Neural crest cell (in vitro differentiated cells): ENCODE data around the gene RUNDC1. TPM values are rescaled to one million over a fixed set of nuclear protein-coding genes. Genes with fewer than 3 reads are reported as not detected.

Experiments used
- DNase-seq: peaks from one replicate; pipeline ENCODE4 v3.0.0; 2021; ENCODE audit warnings: low read depth, mixed read lengths, low spot score
- H3K27ac Mint-ChIP-seq: one replicate; pipeline ENCODE4 v1.8.0; 2021; ENCODE audit warnings: mild to moderate bottlenecking, mixed read lengths; ENCODE audit not compliant: unreplicated experiment
- H3K27me3 Mint-ChIP-seq: 2 replicates; pipeline ENCODE4 v1.8.0; 2021; ENCODE audit warnings: low read depth, mild to moderate bottlenecking, mixed read lengths
- H3K36me3 Mint-ChIP-seq: 2 replicates; pipeline ENCODE4 v1.8.0; 2021; ENCODE audit warnings: low read depth, mild to moderate bottlenecking, mixed read lengths
- H3K4me1 Mint-ChIP-seq: 2 replicates; pipeline ENCODE4 v1.8.0; 2021; ENCODE audit warnings: mixed read lengths
- H3K4me3 Mint-ChIP-seq: one replicate; pipeline ENCODE4 v1.8.0; 2021; ENCODE audit warnings: mild to moderate bottlenecking, mixed read lengths
- H3K9me3 Mint-ChIP-seq: 2 replicates; pipeline ENCODE4 v1.8.0; 2021; ENCODE audit warnings: mixed read lengths
- CTCF ChIP-seq: fragments of 200-600 bp; sonication (generic); conservative IDR thresholded peaks from 2 replicates; pipeline ENCODE4 v1.5.0; 2021; ENCODE audit warnings: antibody characterized with exemption, mild to moderate bottlenecking
- total RNA-seq: library from RNA; stranded (reverse); gene quantifications from 2 replicates; pipeline ENCODE4 v1.2.1, GENCODE V29; 2021

The RUNDC1 gene
- total RNA-seq, 1 donor from 2014 or later, result 16.5 TPM

- Mint-ChIP-seq H3K4me1 (peaks cover 56% of the 10 kb centered on the region), H3K27ac (no peak overlapping the region), H3K27me3 (peaks cover 3% of the 10 kb centered on the region), H3K4me3 (peak overlapping the region; percentile 91), H3K36me3 (peaks cover 2% of the 10 kb centered on the region), H3K9me3 (no peaks in the 10 kb centered on the region)
- TF ChIP-seq CTCF, result no peak
- DNase-seq, result no peak
These were observed 39.8 kb downstream of the RUNDC1 start for GRCh38 chr17:43020030-43020621.

GRCh38 chr17:43020789-43021740 is 40.7 kb downstream of the RUNDC1 start:
- peaks cover 2% of the 10 kb centered on the region for H3K36me3 Mint-ChIP-seq
- H3K27ac Mint-ChIP-seq, result peak overlapping the region; percentile 78
- peak overlapping the region; percentile 91 for H3K4me3 Mint-ChIP-seq
- H3K4me1 Mint-ChIP-seq, result peaks cover 47% of the 10 kb centered on the region
- H3K9me3 Mint-ChIP-seq, result no peaks in the 10 kb centered on the region
- H3K27me3 Mint-ChIP-seq, result peaks cover 3% of the 10 kb centered on the region
- no peak for DNase-seq
- TF ChIP-seq CTCF, result no peak

DNA sequence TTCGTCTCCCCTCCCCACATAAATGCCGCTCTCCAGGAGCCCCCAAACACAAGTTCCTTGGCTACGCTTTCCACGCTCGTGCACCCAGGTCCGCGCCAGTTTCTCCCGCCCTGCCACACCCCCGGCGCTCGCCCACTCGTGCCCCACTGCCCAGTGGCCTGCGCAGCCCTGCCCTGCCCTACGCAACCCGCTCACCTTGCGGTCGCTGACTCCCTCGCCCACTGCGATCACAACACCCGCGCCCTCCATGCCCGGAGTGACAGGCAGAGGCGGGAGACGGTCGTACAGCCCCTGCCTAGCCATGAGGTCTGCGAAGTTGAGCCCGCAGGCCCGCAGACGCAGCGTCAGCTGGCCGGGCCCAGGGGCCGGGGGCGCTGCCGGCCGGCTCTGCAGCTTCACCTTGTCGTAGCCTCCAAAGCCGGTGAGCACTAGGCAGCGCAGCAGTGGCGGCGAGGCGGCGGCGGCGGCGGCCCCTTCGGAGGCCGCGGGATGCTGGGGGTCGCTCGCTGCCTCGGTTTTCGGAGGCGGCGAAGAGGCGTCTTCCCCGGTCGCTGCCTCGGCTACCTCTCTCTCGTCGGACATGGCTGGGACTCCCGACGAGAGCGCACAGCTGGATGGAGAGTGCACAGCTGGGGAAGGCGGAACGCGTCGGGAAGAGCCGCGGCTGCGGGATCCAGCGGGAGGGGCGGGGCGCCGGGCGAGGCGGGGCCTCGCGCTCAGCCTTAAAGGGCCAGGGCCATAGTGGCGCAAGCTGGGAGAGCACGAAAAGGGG is 41.6 kb downstream of the RUNDC1 start, which contains the start of gene VAT1:
VAT1 (minus strand) TSS at position 645 of the 772 bp plus-strand sequence; CDS start at position 582, 63 bp downstream.
- peak; percentile 70 for DNase-seq
- peak within 1 kb of the TSS; percentile 94 for H3K27ac Mint-ChIP-seq
- peak within 1 kb of the TSS; percentile 91 for H3K4me3 Mint-ChIP-seq
- peaks cover 2% of the 10 kb centered on the region for H3K36me3 Mint-ChIP-seq
- TF ChIP-seq CTCF, result no peak
- peaks cover 52% of the 10 kb centered on the region for H3K4me1 Mint-ChIP-seq
- peaks cover 3% of the 10 kb centered on the region for H3K27me3 Mint-ChIP-seq
- H3K9me3 Mint-ChIP-seq, result no peaks in the 10 kb centered on the region

- peak; percentile 81 for DNase-seq
- no peaks in the 10 kb centered on the region for H3K36me3 Mint-ChIP-seq
- peak within 1 kb of the TSS; percentile 95 for H3K4me3 Mint-ChIP-seq
- peaks cover 49% of the 10 kb centered on the region for H3K4me1 Mint-ChIP-seq
- TF ChIP-seq CTCF, result peak; percentile 71
- peak within 1 kb of the TSS; percentile 96 for H3K27ac Mint-ChIP-seq
- H3K9me3 Mint-ChIP-seq, result no peaks in the 10 kb centered on the region
- peaks cover 3% of the 10 kb centered on the region for H3K27me3 Mint-ChIP-seq
These were observed 44.3 kb downstream of the RUNDC1 start, which contains the start of gene RND2 for GRCh38 chr17:43024407-43025289. Gene RND2 (plus strand): TSS chr17:43025231. CDS start chr17:43025348, 117 bp downstream.
